ENCODE measurements around the gene FGF14.

FGF14 gene

GRCh38 chr13:101706651-101707050 is 695.2 kb downstream of the FGF14 start:
- Histone ChIP-seq H3K9me3 (replicated peaks; ENCODE audit: low read length) (no peaks in the 10 kb centered on the region), H3K36me3 (ENCODE audit: insufficient read depth, low read length) (peaks cover 47% of the 10 kb centered on the region), H3K4me3 (ENCODE audit: low read length) (no peak overlapping the region), H3K4me1 (ENCODE audit: control insufficient read depth, insufficient read depth, low read length) (peaks cover 27% of the 10 kb centered on the region), H3K27me3 (ENCODE audit: control insufficient read depth, insufficient read depth, low read length) (no peaks in the 10 kb centered on the region), H3K9ac (ENCODE audit: low read depth, low read length) (peak overlapping the region; percentile 33), H3K4me2 (ENCODE audit: low read length) (peak overlapping the region; percentile 20)

- peaks cover 47% of the 10 kb centered on the region for H3K4me1 ChIP-seq (ENCODE audit: control insufficient read depth, insufficient read depth, low read length)
Observed at GRCh38 chr13:101703838-101704237, 698.0 kb downstream of the FGF14 start.

GRCh38 chr13:101703081-101703480 is 698.8 kb downstream of the FGF14 start:
- Histone ChIP-seq H3K4me3 (ENCODE audit: low read length) (no peak overlapping the region), H3K27me3 (ENCODE audit: control insufficient read depth, insufficient read depth, low read length) (no peaks in the 10 kb centered on the region), H3K4me1 (ENCODE audit: control insufficient read depth, insufficient read depth, low read length) (peaks cover 55% of the 10 kb centered on the region), H3K9me3 (replicated peaks; ENCODE audit: low read length) (no peaks in the 10 kb centered on the region), H3K9ac (ENCODE audit: low read depth, low read length) (no peak overlapping the region), H3K4me2 (ENCODE audit: low read length) (no peak overlapping the region), H3K36me3 (ENCODE audit: insufficient read depth, low read length) (peaks cover 35% of the 10 kb centered on the region)

More at GRCh38 chr13:101703838-101704237, 698.0 kb downstream of the FGF14 start:
- no peak overlapping the region for H3K4me2 ChIP-seq (ENCODE audit: low read length)
- H3K36me3 ChIP-seq (ENCODE audit: insufficient read depth, low read length) = peaks cover 39% of the 10 kb centered on the region
- no peaks in the 10 kb centered on the region for H3K27me3 ChIP-seq (ENCODE audit: control insufficient read depth, insufficient read depth, low read length)
- no peaks in the 10 kb centered on the region for H3K9me3 ChIP-seq (replicated peaks; ENCODE audit: low read length)
- H3K9ac ChIP-seq (ENCODE audit: low read depth, low read length) = no peak overlapping the region
- no peak overlapping the region for H3K4me3 ChIP-seq (ENCODE audit: low read length)

DNA sequence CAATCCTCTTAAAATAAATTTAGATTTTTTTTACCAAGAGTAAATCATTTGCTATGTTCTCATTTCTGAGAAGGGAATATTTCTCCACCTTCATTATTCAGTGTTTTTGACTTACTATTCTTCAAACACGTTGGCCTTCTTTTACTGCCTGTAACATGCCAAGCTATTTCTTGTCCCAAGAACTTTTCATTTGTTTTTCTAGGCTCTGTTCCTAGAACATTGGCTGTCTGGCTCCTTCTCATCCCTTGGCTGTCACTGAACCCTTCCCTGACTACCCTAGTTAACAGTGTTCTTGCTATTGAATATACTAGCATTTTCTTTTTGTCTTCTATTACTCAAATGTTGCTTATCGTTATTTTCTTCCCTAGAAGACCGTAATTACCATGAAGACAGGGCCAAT is 701.2 kb downstream of the FGF14 start:
- Histone ChIP-seq H3K4me2 (ENCODE audit: low read length) (peak overlapping the region; percentile 23), H3K4me1 (ENCODE audit: control insufficient read depth, insufficient read depth, low read length) (peaks cover 46% of the 10 kb centered on the region), H3K9me3 (replicated peaks; ENCODE audit: low read length) (no peaks in the 10 kb centered on the region), H3K27me3 (ENCODE audit: control insufficient read depth, insufficient read depth, low read length) (no peaks in the 10 kb centered on the region), H3K9ac (ENCODE audit: low read depth, low read length) (peak overlapping the region; percentile 28), H3K36me3 (ENCODE audit: insufficient read depth, low read length) (peaks cover 43% of the 10 kb centered on the region), H3K4me3 (ENCODE audit: low read length) (no peak overlapping the region)

- Histone ChIP-seq H3K4me1 (ENCODE audit: control insufficient read depth, insufficient read depth, low read length) (peaks cover 42% of the 10 kb centered on the region), H3K4me2 (ENCODE audit: low read length) (peak overlapping the region; percentile 5), H3K9ac (ENCODE audit: low read depth, low read length) (no peak overlapping the region), H3K9me3 (replicated peaks; ENCODE audit: low read length) (no peaks in the 10 kb centered on the region), H3K36me3 (ENCODE audit: insufficient read depth, low read length) (peaks cover 58% of the 10 kb centered on the region), H3K4me3 (ENCODE audit: low read length) (no peak overlapping the region), H3K27me3 (ENCODE audit: control insufficient read depth, insufficient read depth, low read length) (no peaks in the 10 kb centered on the region)
Observed at GRCh38 chr13:101698400-101698799, 703.4 kb downstream of the FGF14 start.

DNA sequence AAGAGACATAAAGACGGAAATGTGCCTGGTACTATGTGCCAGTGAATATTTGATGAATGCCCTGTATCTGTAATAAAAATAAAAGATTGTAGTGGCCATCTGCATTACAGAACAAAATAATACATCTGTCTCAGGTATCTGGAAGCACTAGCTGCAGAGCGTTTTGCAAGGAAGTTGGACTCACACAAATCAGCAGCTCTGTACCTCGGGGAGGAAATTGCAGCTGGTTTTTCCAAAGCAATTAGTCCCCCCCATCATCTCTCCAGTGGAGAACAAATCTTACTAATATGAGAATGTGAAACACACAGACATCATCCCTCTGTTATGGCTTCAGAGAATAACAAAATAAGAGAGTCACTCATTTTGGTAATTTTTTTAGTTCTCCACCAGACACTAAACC is 704.1 kb downstream of the FGF14 start:
- Histone ChIP-seq H3K4me3 (ENCODE audit: low read length) (no peak overlapping the region), H3K36me3 (ENCODE audit: insufficient read depth, low read length) (peaks cover 65% of the 10 kb centered on the region), H3K27me3 (ENCODE audit: control insufficient read depth, insufficient read depth, low read length) (no peaks in the 10 kb centered on the region), H3K4me1 (ENCODE audit: control insufficient read depth, insufficient read depth, low read length) (peaks cover 42% of the 10 kb centered on the region), H3K9ac (ENCODE audit: low read depth, low read length) (no peak overlapping the region), H3K4me2 (ENCODE audit: low read length) (no peak overlapping the region), H3K9me3 (replicated peaks; ENCODE audit: low read length) (no peaks in the 10 kb centered on the region)

- Histone ChIP-seq H3K27me3 (ENCODE audit: control insufficient read depth, insufficient read depth, low read length) (no peaks in the 10 kb centered on the region), H3K9ac (ENCODE audit: low read depth, low read length) (no peak overlapping the region), H3K9me3 (replicated peaks; ENCODE audit: low read length) (no peaks in the 10 kb centered on the region), H3K4me2 (ENCODE audit: low read length) (no peak overlapping the region), H3K4me3 (ENCODE audit: low read length) (no peak overlapping the region), H3K4me1 (ENCODE audit: control insufficient read depth, insufficient read depth, low read length) (peaks cover 46% of the 10 kb centered on the region), H3K36me3 (ENCODE audit: insufficient read depth, low read length) (peaks cover 72% of the 10 kb centered on the region)
Observed at GRCh38 chr13:101695870-101696516, 705.9 kb downstream of the FGF14 start.

- Histone ChIP-seq H3K9ac (ENCODE audit: low read depth, low read length) (no peak overlapping the region), H3K4me3 (ENCODE audit: low read length) (no peak overlapping the region), H3K27me3 (ENCODE audit: control insufficient read depth, insufficient read depth, low read length) (no peaks in the 10 kb centered on the region), H3K4me2 (ENCODE audit: low read length) (no peak overlapping the region), H3K9me3 (replicated peaks; ENCODE audit: low read length) (no peaks in the 10 kb centered on the region), H3K36me3 (ENCODE audit: insufficient read depth, low read length) (peaks cover 49% of the 10 kb centered on the region), H3K4me1 (ENCODE audit: control insufficient read depth, insufficient read depth, low read length) (peaks cover 13% of the 10 kb centered on the region)
Observed at GRCh38 chr13:101691341-101691860, 710.4 kb downstream of the FGF14 start.

GRCh38 chr13:101690871-101691270 is 711.0 kb downstream of the FGF14 start:
- H3K9ac ChIP-seq (ENCODE audit: low read depth, low read length) = no peak overlapping the region
- H3K9me3 ChIP-seq (replicated peaks; ENCODE audit: low read length) = no peaks in the 10 kb centered on the region
- H3K4me3 ChIP-seq (ENCODE audit: low read length) = no peak overlapping the region

DNA sequence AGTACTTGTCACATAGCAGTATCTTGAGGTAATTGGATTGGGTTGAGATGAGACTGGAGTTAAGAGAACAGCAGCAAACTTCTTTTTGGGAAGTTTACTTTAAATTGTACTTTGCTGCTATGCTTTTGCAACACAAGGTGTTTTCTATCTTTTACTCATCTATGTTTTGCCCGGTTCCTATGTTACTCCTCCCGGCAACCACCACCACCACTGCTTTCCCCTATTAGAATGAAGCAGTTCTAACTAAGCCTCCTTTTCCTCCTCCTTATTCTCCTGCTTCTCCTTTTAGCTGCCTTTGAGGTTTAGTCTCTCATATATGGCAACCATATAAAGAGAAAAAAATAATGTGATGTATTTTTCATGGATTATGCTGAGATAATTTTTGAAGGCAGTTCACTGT is 715.8 kb downstream of the FGF14 start:
- Histone ChIP-seq H3K4me2 (ENCODE audit: low read length) (no peak overlapping the region), H3K27me3 (ENCODE audit: control insufficient read depth, insufficient read depth, low read length) (no peaks in the 10 kb centered on the region), H3K4me3 (ENCODE audit: low read length) (no peak overlapping the region), H3K4me1 (ENCODE audit: control insufficient read depth, insufficient read depth, low read length) (peaks cover 36% of the 10 kb centered on the region), H3K9ac (ENCODE audit: low read depth, low read length) (no peak overlapping the region), H3K36me3 (ENCODE audit: insufficient read depth, low read length) (peaks cover 7% of the 10 kb centered on the region), H3K9me3 (replicated peaks; ENCODE audit: low read length) (no peaks in the 10 kb centered on the region)

More at GRCh38 chr13:101690871-101691270, 711.0 kb downstream of the FGF14 start:
- peaks cover 44% of the 10 kb centered on the region for H3K36me3 ChIP-seq (ENCODE audit: insufficient read depth, low read length)
- H3K4me2 ChIP-seq (ENCODE audit: low read length) = no peak overlapping the region
- no peaks in the 10 kb centered on the region for H3K27me3 ChIP-seq (ENCODE audit: control insufficient read depth, insufficient read depth, low read length)
- H3K4me1 ChIP-seq (ENCODE audit: control insufficient read depth, insufficient read depth, low read length) = peaks cover 13% of the 10 kb centered on the region

- no peak overlapping the region for H3K4me2 ChIP-seq (ENCODE audit: low read length)
- no peaks in the 10 kb centered on the region for H3K27me3 ChIP-seq (ENCODE audit: control insufficient read depth, insufficient read depth, low read length)
- no peak overlapping the region for H3K9ac ChIP-seq (ENCODE audit: low read depth, low read length)
- no peak overlapping the region for H3K4me3 ChIP-seq (ENCODE audit: low read length)
- no peaks in the 10 kb centered on the region for H3K9me3 ChIP-seq (replicated peaks; ENCODE audit: low read length)
- H3K4me1 ChIP-seq (ENCODE audit: control insufficient read depth, insufficient read depth, low read length) = peaks cover 31% of the 10 kb centered on the region
- peaks cover 3% of the 10 kb centered on the region for H3K36me3 ChIP-seq (ENCODE audit: insufficient read depth, low read length)
Observed at GRCh38 chr13:101681834-101682233, 720.0 kb downstream of the FGF14 start.
